Ascending aorta (tissue), 2 donors: ENCODE results near the gene RPAP2. TPM values are rescaled to one million over a fixed set of nuclear protein-coding genes. Genes with fewer than 3 reads are reported as not detected.

Experiments
- DNase-seq, 2 donors: peaks; one replicate each; pipeline ENCODE4 v3.0.0-alpha.2; 2019; ENCODE audit warnings: low spot score in 2 of 2
- H3K27ac ChIP-seq, 2 donors: fragments of 200-600 bp; sonication (generic); one replicate each; pipeline ENCODE4 v1.5.1; 2016 to 2017; ENCODE audit warnings: mild to moderate bottlenecking in 1 of 2
- H3K27me3 ChIP-seq: fragments of 200-600 bp; sonication (generic); one replicate; pipeline ENCODE4 v1.5.1; 2017
- H3K36me3 ChIP-seq, 2 donors: fragments of 200-600 bp; sonication (generic); one replicate each; pipeline ENCODE4 v1.5.1; 2016
- H3K4me1 ChIP-seq, 2 donors: fragments of 200-600 bp; sonication (generic); one replicate each; pipeline ENCODE4 v1.5.1; 2016 to 2017; ENCODE audit warnings: mild to moderate bottlenecking in 1 of 2
- H3K4me3 ChIP-seq, 2 donors: fragments of 200-600 bp; sonication (generic); one replicate each; pipeline ENCODE4 v1.5.1; 2016 to 2017; ENCODE audit warnings: mild to moderate bottlenecking in 1 of 2
- H3K9me3 ChIP-seq, 2 donors: fragments of 200-600 bp; sonication (generic); one replicate each; pipeline ENCODE4 v1.5.1; 2016
- CTCF ChIP-seq, 3 experiments: fragments of 200-600 bp in 2 of 3; fragments of 450-650 bp in 1 of 3; sonication (generic) in 2 of 3; IDR thresholded peaks; one replicate each; pipeline ENCODE4 v1.5.1; 2016 to 2019; ENCODE audit warnings: antibody characterized with exemption in 3 of 3, mild to moderate bottlenecking in 1 of 3, moderate library complexity in 1 of 3
- intact Hi-C: fragments of 100-400 bp; cut with DNase I; formaldehyde crosslinking; loops from one replicate; pipeline ENCODE4 v1.15.1; 2023
- total RNA-seq: library from RNA; depleted of rRNA; stranded (reverse); fragments of >200 nt; gene quantifications from one replicate; pipeline ENCODE4 v1.1.0, GENCODE V29; 2016

RPAP2 gene
- total RNA-seq, 1 donor from 2014 or later, result 1.5 TPM

GRCh38 chr1:92442351-92442750 lies 143.5 kb downstream of the RPAP2 start:
- DNase-seq, result no peak
- no peaks in the 10 kb centered on the region for H3K36me3 ChIP-seq
- H3K27me3 ChIP-seq, result no peaks in the 10 kb centered on the region
- no peaks in the 10 kb centered on the region for H3K9me3 ChIP-seq
- H3K4me1 ChIP-seq, result no peaks in the 10 kb centered on the region
- intact Hi-C loops, result no loop called here
- no peak for TF ChIP-seq CTCF (IDR thresholded peaks at IDR 0.05)
- no peak overlapping the region for H3K27ac ChIP-seq
- no peak overlapping the region for H3K4me3 ChIP-seq

- DNase-seq, result no peak
- TF ChIP-seq CTCF (IDR thresholded peaks at IDR 0.05), result no peak
- Histone ChIP-seq H3K4me1 (no peaks in the 10 kb centered on the region), H3K9me3 (no peaks in the 10 kb centered on the region), H3K36me3 (no peaks in the 10 kb centered on the region), H3K27me3 (no peaks in the 10 kb centered on the region), H3K27ac (no peak overlapping the region), H3K4me3 (no peak overlapping the region)
- intact Hi-C loops, result no loop called here
Observed at GRCh38 chr1:92443893-92444292, 145.0 kb downstream of the RPAP2 start.

DNA sequence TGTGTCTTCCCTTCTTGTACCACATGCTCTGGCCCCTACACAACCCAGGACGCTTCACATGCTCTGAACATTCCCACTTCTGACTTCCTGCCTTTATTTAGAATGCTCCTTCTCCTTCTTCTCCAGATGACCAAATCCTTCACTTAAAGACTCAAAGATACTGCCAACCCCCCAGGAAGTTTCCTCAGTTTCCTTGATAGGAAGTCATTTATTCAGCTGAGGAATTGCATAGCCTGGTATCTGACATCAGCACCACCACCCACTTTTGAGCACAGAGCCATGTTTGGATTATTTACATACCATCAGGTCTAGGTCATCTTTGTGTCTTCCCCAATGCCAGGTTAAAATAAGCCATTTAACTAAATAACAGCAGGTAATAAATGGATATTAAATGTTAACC lies 145.5 kb downstream of the RPAP2 start:
- H3K27ac ChIP-seq, result no peak overlapping the region
- H3K4me3 ChIP-seq, result no peak overlapping the region
- TF ChIP-seq CTCF (IDR thresholded peaks at IDR 0.05), result no peak
- intact Hi-C loops, result no loop called here
- no peaks in the 10 kb centered on the region for H3K27me3 ChIP-seq
- H3K36me3 ChIP-seq, result no peaks in the 10 kb centered on the region
- H3K4me1 ChIP-seq, result no peaks in the 10 kb centered on the region
- no peaks in the 10 kb centered on the region for H3K9me3 ChIP-seq
- DNase-seq, result no peak

DNA sequence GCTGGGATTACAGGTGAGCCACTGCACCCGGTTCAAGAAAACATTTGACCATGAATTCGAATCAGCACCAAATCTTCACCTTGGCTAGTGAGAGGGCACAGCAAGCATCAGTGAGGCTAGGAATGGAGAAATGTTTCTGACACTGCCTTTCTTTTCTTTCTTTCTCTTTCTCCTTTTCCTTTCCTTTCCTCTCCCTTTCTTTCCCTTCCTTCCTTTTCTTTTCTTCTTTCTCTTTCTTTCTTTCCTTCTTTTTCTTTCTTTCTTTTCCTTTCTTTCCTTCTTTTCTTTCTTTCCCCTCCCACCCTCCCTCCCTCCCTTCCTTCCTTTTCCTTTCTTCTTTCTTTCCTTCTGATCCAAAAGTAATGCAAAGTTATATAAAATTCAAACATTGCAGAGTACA lies 147.0 kb downstream of the RPAP2 start:
- no peaks in the 10 kb centered on the region for H3K27me3 ChIP-seq

GRCh38 chr1:92446546-92446945 lies 147.7 kb downstream of the RPAP2 start:
- Histone ChIP-seq H3K4me1 (no peaks in the 10 kb centered on the region), H3K27ac (no peak overlapping the region), H3K36me3 (no peaks in the 10 kb centered on the region), H3K9me3 (no peaks in the 10 kb centered on the region), H3K4me3 (no peak overlapping the region), H3K27me3 (no peaks in the 10 kb centered on the region)
- no peak for TF ChIP-seq CTCF (IDR thresholded peaks at IDR 0.05)
- intact Hi-C loops, result no loop called here
- DNase-seq, result no peak

More for the DNA sequence above, 147.0 kb downstream of the RPAP2 start:
- Histone ChIP-seq H3K9me3 (no peaks in the 10 kb centered on the region), H3K4me3 (no peak overlapping the region), H3K36me3 (no peaks in the 10 kb centered on the region), H3K4me1 (no peaks in the 10 kb centered on the region), H3K27ac (no peak overlapping the region)
- no peak for DNase-seq
- no peak for TF ChIP-seq CTCF (IDR thresholded peaks at IDR 0.05)
- intact Hi-C loops, result no loop called here

DNA sequence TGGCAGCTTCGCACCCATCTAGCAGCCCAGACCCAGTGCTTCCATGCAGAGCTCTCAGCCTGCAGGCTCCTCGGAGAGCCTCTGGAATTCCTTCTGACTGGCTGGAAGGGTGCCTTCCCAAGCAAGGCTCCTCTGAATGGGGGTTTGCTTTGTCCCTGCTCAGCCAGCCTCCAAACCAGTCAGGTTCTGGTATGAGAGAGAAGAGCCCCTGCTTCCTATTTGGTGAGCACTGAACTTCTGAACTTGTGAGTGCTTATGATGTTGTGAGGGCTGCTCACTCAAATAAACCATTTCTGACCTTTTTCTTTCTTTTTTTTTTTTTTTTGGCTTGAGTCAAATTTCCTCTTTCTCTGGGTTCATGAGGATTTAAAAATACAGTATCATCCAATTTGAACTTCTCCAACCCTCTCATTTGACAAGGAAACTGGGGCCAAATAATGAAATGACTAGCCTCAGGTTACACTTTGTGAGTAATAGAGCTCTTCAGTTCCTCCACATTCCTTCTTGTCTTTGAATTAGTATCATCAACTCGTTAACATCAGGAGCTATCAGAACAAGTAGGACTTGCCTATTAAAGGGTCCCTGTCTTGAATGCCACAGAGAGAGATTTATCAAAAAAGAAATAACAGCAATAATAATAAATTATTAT lies 148.3 kb downstream of the RPAP2 start:
- Histone ChIP-seq H3K4me1 (no peaks in the 10 kb centered on the region), H3K27ac (no peak overlapping the region), H3K36me3 (no peaks in the 10 kb centered on the region), H3K4me3 (no peak overlapping the region), H3K9me3 (no peaks in the 10 kb centered on the region), H3K27me3 (no peaks in the 10 kb centered on the region)
- no peak for TF ChIP-seq CTCF (IDR thresholded peaks at IDR 0.05)
- no peak for DNase-seq
- intact Hi-C loops, result no loop called here
